Stomach (tissue), 4 donors: ENCODE measurements around the gene HINFP.

ENCODE experiments used
- CTCF ChIP-seq, 7 experiments: fragments of 450-650 bp in 4 of 7; fragments of 200-600 bp in 3 of 7; sonication (generic) in 3 of 7; IDR thresholded peaks; one replicate each; pipeline ENCODE4 v1.5.1; 2016 to 2019; ENCODE audit warnings: antibody characterized with exemption in 7 of 7, control low read depth in 2 of 7, mild to moderate bottlenecking in 1 of 7
- EP300 ChIP-seq: sonication (generic); formaldehyde crosslinking; IDR thresholded peaks from one replicate; pipeline ENCODE4 v1.6.1; 2017; ENCODE audit warnings: antibody characterized with exemption
- POLR2AphosphoS5 ChIP-seq, 3 donors: sonication (generic); formaldehyde crosslinking; IDR thresholded peaks; one replicate each; pipeline ENCODE4 v1.6.1; 2016; ENCODE audit warnings: antibody characterized with exemption in 3 of 3

- TF ChIP-seq CTCF (IDR thresholded peaks at IDR 0.05) (no peak), EP300 (no peak), POLR2AphosphoS5 (IDR thresholded peaks at IDR 0.05) (peak in 2 of 3 donors; percentile 3 to 69)
These were observed 14.5 kb upstream of the HINFP start, which contains the start of gene C2CD2L for GRCh38 chr11:119106564-119107537.
